Liver (tissue), 9 donors: ENCODE measurements around the gene CSTPP1. TPM values are rescaled to one million over a fixed set of nuclear protein-coding genes. Genes with fewer than 3 reads are reported as not detected.

Experiments
- DNase-seq: peaks from one replicate; pipeline ENCODE4 v3.0.0-alpha.2; 2017; ENCODE audit warnings: low spot score
- H3K27ac ChIP-seq, 2 donors: one replicate each; pipeline ENCODE4 v1.7.0; 2013; ENCODE audit warnings: inconsistent platforms in 2 of 2, low read length in 2 of 2, control low read depth in 1 of 2, low read depth in 1 of 2, mild to moderate bottlenecking in 1 of 2
- H3K27me3 ChIP-seq, 4 donors: one replicate each; pipeline versions ENCODE4 v1.6.1 to v1.7.0; 2013; ENCODE audit warnings: low read length in 3 of 4, inconsistent platforms in 1 of 4, mild to moderate bottlenecking in 1 of 4, moderate library complexity in 1 of 4; ENCODE audit not compliant: control insufficient read depth in 4 of 4, insufficient read depth in 4 of 4
- H3K36me3 ChIP-seq, 4 donors: one replicate each; pipeline versions ENCODE4 v1.6.1 to v1.7.0; 2013; ENCODE audit warnings: low read length in 3 of 4, mild to moderate bottlenecking in 3 of 4, low read depth in 1 of 4, moderate library complexity in 1 of 4; ENCODE audit not compliant: control insufficient read depth in 4 of 4, insufficient read depth in 3 of 4
- H3K4me1 ChIP-seq, 4 donors: one replicate each; pipeline versions ENCODE4 v1.6.1 to v1.7.0; 2013; ENCODE audit warnings: low read length in 3 of 4, mild to moderate bottlenecking in 3 of 4, moderate library complexity in 1 of 4; ENCODE audit not compliant: control insufficient read depth in 4 of 4, insufficient read depth in 4 of 4
- H3K4me3 ChIP-seq, 3 donors: one replicate each; pipeline versions ENCODE4 v1.6.1 to v1.7.0; 2013; ENCODE audit warnings: low read length in 3 of 3, control low read depth in 1 of 3, low read depth in 1 of 3, mild to moderate bottlenecking in 1 of 3
- H3K9ac ChIP-seq, 2 donors: one replicate each; pipeline ENCODE4 v1.7.0; 2013; ENCODE audit warnings: low read length in 2 of 2, mild to moderate bottlenecking in 2 of 2, moderate library complexity in 2 of 2, control low read depth in 1 of 2, low read depth in 1 of 2
- H3K9me3 ChIP-seq, 4 donors: one replicate each; pipeline versions ENCODE4 v1.6.1 to v1.7.0; 2013; ENCODE audit warnings: low read length in 3 of 4; ENCODE audit not compliant: control insufficient read depth in 4 of 4
- ATF3 ChIP-seq: IDR thresholded peaks from 2 replicates; pipeline ENCODE4 v1.6.1; 2016; ENCODE audit warnings: antibody characterized with exemption
- CTCF ChIP-seq: fragments of 150-350 bp; IDR thresholded peaks from 2 replicates; pipeline ENCODE4 v1.5.1; 2017; ENCODE audit warnings: improper control_type of control experiment, low read depth, low read length; ENCODE audit not compliant: missing input control
- FOXA1 ChIP-seq: IDR thresholded peaks from 2 replicates; pipeline ENCODE4 v1.6.1; 2016; ENCODE audit warnings: antibody characterized with exemption
- FOXA2 ChIP-seq: IDR thresholded peaks from 2 replicates; pipeline ENCODE4 v1.6.1; 2016; ENCODE audit warnings: antibody characterized with exemption
- GABPA ChIP-seq, 2 donors: IDR thresholded peaks in 1 of 2; conservative IDR thresholded peaks in 1 of 2; 2 replicates each; pipeline ENCODE4 v1.6.1; 2016; ENCODE audit warnings: antibody characterized with exemption in 2 of 2, mild to moderate bottlenecking in 1 of 2, moderate library complexity in 1 of 2
- HNF4A ChIP-seq, 2 donors: conservative IDR thresholded peaks; 2 replicates each; pipeline ENCODE4 v1.6.1; 2016; ENCODE audit warnings: antibody characterized with exemption in 2 of 2, mild to moderate bottlenecking in 2 of 2
- HNF4G ChIP-seq: IDR thresholded peaks from 2 replicates; pipeline ENCODE4 v1.6.1; 2016; ENCODE audit warnings: antibody characterized with exemption
- JUND ChIP-seq, 2 donors: IDR thresholded peaks; 2 replicates each; pipeline ENCODE4 v1.6.1; 2016; ENCODE audit warnings: antibody characterized with exemption in 2 of 2
- MAX ChIP-seq: IDR thresholded peaks from 2 replicates; pipeline ENCODE4 v1.6.1; 2016; ENCODE audit warnings: antibody characterized with exemption
- NR2F2 ChIP-seq: IDR thresholded peaks from 2 replicates; pipeline ENCODE4 v1.6.1; 2016; ENCODE audit warnings: antibody characterized with exemption
- RAD21 ChIP-seq, 2 donors: IDR thresholded peaks; 2 replicates each; pipeline ENCODE4 v1.6.1; 2016; ENCODE audit warnings: antibody characterized with exemption in 2 of 2, mild to moderate bottlenecking in 2 of 2
- REST ChIP-seq: IDR thresholded peaks from 2 replicates; pipeline ENCODE4 v1.6.1; 2016; ENCODE audit warnings: antibody characterized with exemption, mild to moderate bottlenecking
- RXRA ChIP-seq, 2 donors: IDR thresholded peaks; 2 replicates each; pipeline ENCODE4 v1.6.1; 2017 to 2018; ENCODE audit warnings: antibody characterized with exemption in 2 of 2, mild to moderate bottlenecking in 1 of 2
- SP1 ChIP-seq: IDR thresholded peaks from 2 replicates; pipeline ENCODE4 v1.6.1; 2018; ENCODE audit warnings: antibody characterized with exemption, mild to moderate bottlenecking
- TAF1 ChIP-seq: conservative IDR thresholded peaks from 2 replicates; pipeline ENCODE4 v1.6.1; 2016; ENCODE audit warnings: antibody characterized with exemption, mild to moderate bottlenecking
- YY1 ChIP-seq: IDR thresholded peaks from 2 replicates; pipeline ENCODE4 v1.6.1; 2016; ENCODE audit warnings: antibody characterized with exemption, mild to moderate bottlenecking
- ZBTB33 ChIP-seq: IDR thresholded peaks from 2 replicates; pipeline ENCODE4 v1.6.1; 2016; ENCODE audit warnings: antibody characterized with exemption
- WGBS: extraction: QIAGEN DNeasy Blood & Tissue Kit; methylation state at CpG from one replicate; pipeline ENCODE4 v1.1.7; 2013; 5-methylcytosine and 5-hydroxymethylcytosine counted together
- polyA plus RNA-seq, 2 donors: library from polyadenylated mRNA; stranded (reverse) in 1 of 2; unstranded in 1 of 2; fragments of 200-250 nt in 1 of 2; fragments of >200 nt in 1 of 2; fragmentation: Nextera tagmentation in 1 of 2; extraction: Ambion mirVana in 1 of 2; gene quantifications; one replicate each; pipeline versions ENCODE4 v1.2.1 to v1.2.3, GENCODE V29; 2013 to 2015
- total RNA-seq, 2 donors: library from RNA; depleted of rRNA; stranded (reverse); fragments of >200 nt; gene quantifications; one replicate each; pipeline ENCODE4 v1.2.3, GENCODE V29; 2014
- donor health status: healthy.
- donor health status: healthy.
- donor health status: healthy.
- donor health status: healthy.
- donor health status: healthy.

Gene CSTPP1
- total RNA-seq (1 to 10 TPM; 5.6 to 5.7 TPM), polyA plus RNA-seq (1 to 10 TPM; 5.4 to 6.6 TPM)

GRCh38 chr11:46936138-46937110, at the start of gene CSTPP1:
TSS of gene CSTPP1 (plus strand) at chr11:46936761. CDS start at chr11:46936806, 45 bp downstream.
- Histone ChIP-seq H3K4me3 (peak within 1 kb of the TSS; percentile 66 to 71 (median 71)), H3K27ac (no peak within 1 kb of the TSS), H3K9ac (no peak within 1 kb of the TSS), H3K4me1 (peaks cover 0 to 9% (median 2%) of the 10 kb centered on the region in 4 donors), H3K27me3 (no peaks in the 10 kb centered on the region), H3K36me3 (no peaks in the 10 kb centered on the region), H3K9me3 (no peaks in the 10 kb centered on the region)
- TF ChIP-seq HNF4G (no peak), ATF3 (no peak), FOXA2 (no peak), NR2F2 (peak; percentile 31), FOXA1 (no peak), JUND (IDR thresholded peaks at IDR 0.05) (no peak), RAD21 (IDR thresholded peaks at IDR 0.05) (peak; percentile 38 to 61), CTCF (no peak), HNF4A (conservative IDR thresholded peaks at IDR 0.05) (peak; percentile 47 to 64), RXRA (IDR thresholded peaks at IDR 0.05) (peak; percentile 20 to 43), MAX (no peak), GABPA (IDR thresholded peaks at IDR 0.05 in 1 of 2, conservative IDR thresholded peaks at IDR 0.05 in 1 of 2) (peak; percentile 90 to 95), REST (no peak), SP1 (peak; percentile 23), ZBTB33 (no peak), YY1 (peak; percentile 58), TAF1 (no peak)
- 21% methylated on average over 41 of the region's 41 CpGs for WGBS
- peak; percentile 91 for DNase-seq
